Measurements from ENCODE around the gene CADM1. TPM values are rescaled to one million over a fixed set of nuclear protein-coding genes. Genes with fewer than 3 reads are reported as not detected.

The CADM1 gene
- polyA plus RNA-seq, 4 donors: 2.2 to 10.9 (median 5.8) TPM

DNA sequence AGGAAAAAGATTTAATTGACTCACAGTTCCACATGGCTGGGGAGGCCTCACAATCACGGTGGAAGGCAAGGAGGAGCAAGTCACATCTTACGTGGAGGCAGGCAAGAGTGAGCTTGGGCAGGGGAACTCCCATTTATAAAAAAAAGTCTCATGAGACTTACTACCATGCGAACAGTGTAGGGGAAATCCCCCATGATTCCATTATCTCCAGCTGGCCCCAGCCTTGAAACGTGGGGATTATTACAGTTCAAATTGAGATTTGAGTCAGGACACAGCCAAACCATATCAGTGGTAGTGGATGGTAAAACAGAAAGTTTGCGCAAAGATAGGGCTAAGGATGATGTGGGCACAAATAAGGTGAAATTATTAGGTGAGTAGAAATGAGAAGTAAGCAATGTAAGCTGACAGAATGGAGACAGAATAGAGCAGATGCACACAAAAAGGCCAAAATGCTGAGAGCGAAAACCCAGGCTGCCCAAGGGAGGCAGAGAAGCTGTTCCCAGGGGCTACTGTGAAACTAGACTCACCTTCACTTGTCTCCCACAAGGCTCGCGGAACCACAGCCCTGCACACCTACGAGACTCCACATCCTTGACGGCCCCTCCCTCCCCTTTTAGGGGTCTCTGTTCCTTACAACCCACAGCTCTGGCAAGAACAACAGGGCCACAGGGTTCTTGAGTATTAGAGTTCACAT is 377.6 kb downstream of the CADM1 start:
- WGBS, 3 donors: 65 to 73% (median 71%) methylated on average over 10 of the region's 10 CpGs
- Histone ChIP-seq H3K27ac (ENCODE audit: low read depth in 1 of 3, low read length in 2 of 3) (no peak overlapping the region), H3K27me3 (ENCODE audit: control insufficient read depth in 3 of 3, insufficient read depth in 3 of 3, low read length in 3 of 3) (peaks cover 0 to 3% (median 3%) of the 10 kb centered on the region in 3 donors), H3K4me1 (ENCODE audit: control insufficient read depth in 3 of 3, insufficient read depth in 2 of 3, low read depth in 1 of 3, low read length in 2 of 3) (peaks cover 0 to 2% (median 0%) of the 10 kb centered on the region in 3 donors), H3K4me3 (ENCODE audit: low read depth in 1 of 3, low read length in 3 of 3) (no peak overlapping the region), H3K36me3 (ENCODE audit: control insufficient read depth in 3 of 3, insufficient read depth in 2 of 3, low read depth in 1 of 3, low read length in 3 of 3) (no peaks in the 10 kb centered on the region), H3K9me3 (ENCODE audit: control insufficient read depth in 2 of 2, insufficient read depth in 1 of 2, low read depth in 1 of 2, low read length in 1 of 2) (no peaks in the 10 kb centered on the region)
- DNase-seq (no peak), FAIRE-seq (no peak)

DNA sequence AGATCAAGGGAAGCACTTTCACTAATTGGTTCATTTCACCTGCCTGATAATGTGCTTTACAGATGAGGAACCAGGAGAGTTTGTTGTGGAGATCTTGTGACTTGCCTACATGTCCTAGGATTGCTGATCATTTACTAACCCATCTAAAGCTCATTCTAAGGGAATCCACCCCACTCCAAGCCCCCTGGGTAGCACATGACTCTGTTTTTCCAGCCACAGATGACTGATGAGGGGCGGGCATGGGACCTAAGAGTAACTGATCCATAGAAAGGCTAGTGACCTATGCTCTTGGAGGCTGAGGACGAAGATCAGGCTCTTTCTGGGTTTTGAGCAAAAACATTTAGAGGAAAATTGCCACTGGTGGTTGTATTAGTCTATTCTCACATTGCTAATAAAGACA is 378.1 kb downstream of the CADM1 start:
- Histone ChIP-seq H3K9me3 (ENCODE audit: control insufficient read depth in 2 of 2, insufficient read depth in 1 of 2, low read depth in 1 of 2, low read length in 1 of 2) (no peaks in the 10 kb centered on the region), H3K4me1 (ENCODE audit: control insufficient read depth in 3 of 3, insufficient read depth in 2 of 3, low read depth in 1 of 3, low read length in 2 of 3) (peaks cover 0 to 2% (median 0%) of the 10 kb centered on the region in 3 donors), H3K4me3 (ENCODE audit: low read depth in 1 of 3, low read length in 3 of 3) (no peak overlapping the region), H3K36me3 (ENCODE audit: control insufficient read depth in 3 of 3, insufficient read depth in 2 of 3, low read depth in 1 of 3, low read length in 3 of 3) (no peaks in the 10 kb centered on the region), H3K27me3 (ENCODE audit: control insufficient read depth in 3 of 3, insufficient read depth in 3 of 3, low read length in 3 of 3) (peaks cover 0 to 3% (median 3%) of the 10 kb centered on the region in 3 donors), H3K27ac (ENCODE audit: low read depth in 1 of 3, low read length in 2 of 3) (no peak overlapping the region)
- WGBS, 3 donors: 68 to 87% (median 86%) methylated on average over 2 of the region's 2 CpGs
- no peak for DNase-seq
- FAIRE-seq: no peak

DNA sequence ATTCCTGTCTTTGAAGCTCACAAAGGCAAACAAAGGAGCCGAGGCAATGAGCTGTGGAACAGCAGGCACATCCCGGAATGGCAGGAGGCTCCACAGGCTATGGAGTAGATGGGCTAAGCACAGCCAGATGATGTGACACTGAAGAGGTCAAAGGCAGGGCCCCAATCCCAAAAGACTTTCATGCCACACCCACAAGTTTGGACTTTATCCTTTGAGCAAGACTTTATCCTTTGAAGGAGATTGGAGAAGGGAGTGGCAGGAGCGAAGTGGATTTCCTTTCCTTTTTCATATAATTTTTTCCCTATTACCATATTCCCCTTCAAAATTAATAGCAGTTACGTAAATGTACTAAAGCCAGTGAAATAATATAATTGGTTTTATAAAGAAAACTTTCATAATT is 379.4 kb downstream of the CADM1 start:
- DNase-seq (peak; percentile 69 to 71), FAIRE-seq (no peak)
- Histone ChIP-seq H3K9me3 (ENCODE audit: control insufficient read depth in 2 of 2, insufficient read depth in 1 of 2, low read depth in 1 of 2, low read length in 1 of 2) (no peaks in the 10 kb centered on the region), H3K27ac (ENCODE audit: low read depth in 1 of 3, low read length in 2 of 3) (no peak overlapping the region), H3K27me3 (ENCODE audit: control insufficient read depth in 3 of 3, insufficient read depth in 3 of 3, low read length in 3 of 3) (peaks cover 0 to 3% (median 3%) of the 10 kb centered on the region in 3 donors), H3K4me3 (ENCODE audit: low read depth in 1 of 3, low read length in 3 of 3) (no peak overlapping the region), H3K36me3 (ENCODE audit: control insufficient read depth in 3 of 3, insufficient read depth in 2 of 3, low read depth in 1 of 3, low read length in 3 of 3) (no peaks in the 10 kb centered on the region), H3K4me1 (ENCODE audit: control insufficient read depth in 3 of 3, insufficient read depth in 2 of 3, low read depth in 1 of 3, low read length in 2 of 3) (peaks cover 0 to 2% (median 0%) of the 10 kb centered on the region in 3 donors)
- WGBS, 3 donors: 26 to 68% (median 43%) methylated on average over 4 of the region's 4 CpGs

GRCh38 chr11:115123641-115124040 is 380.6 kb downstream of the CADM1 start:
- Histone ChIP-seq H3K4me3 (ENCODE audit: low read depth in 1 of 3, low read length in 3 of 3) (no peak overlapping the region), H3K9me3 (ENCODE audit: control insufficient read depth in 2 of 2, insufficient read depth in 1 of 2, low read depth in 1 of 2, low read length in 1 of 2) (no peaks in the 10 kb centered on the region), H3K27me3 (ENCODE audit: control insufficient read depth in 3 of 3, insufficient read depth in 3 of 3, low read length in 3 of 3) (peaks cover 0 to under 1% (median 0%) of the 10 kb centered on the region in 3 donors), H3K4me1 (ENCODE audit: control insufficient read depth in 3 of 3, insufficient read depth in 2 of 3, low read depth in 1 of 3, low read length in 2 of 3) (peaks cover 0 to 2% (median 0%) of the 10 kb centered on the region in 3 donors), H3K27ac (ENCODE audit: low read depth in 1 of 3, low read length in 2 of 3) (no peak overlapping the region), H3K36me3 (ENCODE audit: control insufficient read depth in 3 of 3, insufficient read depth in 2 of 3, low read depth in 1 of 3, low read length in 3 of 3) (no peaks in the 10 kb centered on the region)
- no peak for FAIRE-seq
- 68 to 80% (median 75%) methylated on average over 7 of the region's 7 CpGs for WGBS, 3 donors
- DNase-seq: no peak

GRCh38 chr11:115122274-115122673 is 381.9 kb downstream of the CADM1 start:
- no peaks in the 10 kb centered on the region for H3K27me3 ChIP-seq (ENCODE audit: control insufficient read depth in 3 of 3, insufficient read depth in 3 of 3, low read length in 3 of 3)
- FAIRE-seq (no peak), DNase-seq (no peak)
- no peak overlapping the region for H3K4me3 ChIP-seq (ENCODE audit: low read depth in 1 of 3, low read length in 3 of 3)
- H3K4me1 ChIP-seq (ENCODE audit: control insufficient read depth in 3 of 3, insufficient read depth in 2 of 3, low read depth in 1 of 3, low read length in 2 of 3): peaks cover 0 to 2% (median 0%) of the 10 kb centered on the region in 3 donors
- WGBS, 3 donors: 94 to 97% (median 94%) methylated on average over 3 of the region's 3 CpGs
- H3K9me3 ChIP-seq (ENCODE audit: control insufficient read depth in 2 of 2, insufficient read depth in 1 of 2, low read depth in 1 of 2, low read length in 1 of 2): no peaks in the 10 kb centered on the region
- no peak overlapping the region for H3K27ac ChIP-seq (ENCODE audit: low read depth in 1 of 3, low read length in 2 of 3)
- no peaks in the 10 kb centered on the region for H3K36me3 ChIP-seq (ENCODE audit: control insufficient read depth in 3 of 3, insufficient read depth in 2 of 3, low read depth in 1 of 3, low read length in 3 of 3)
